Thyroid gland (tissue), 4 donors: ENCODE measurements around the gene MYO16.

Source experiments
- CTCF ChIP-seq, 6 experiments: fragments of 200-600 bp in 3 of 6; fragments of 450-650 bp in 3 of 6; sonication (generic) in 3 of 6; IDR thresholded peaks; one replicate each; pipeline ENCODE4 v1.5.1; 2016 to 2019; ENCODE audit warnings: antibody characterized with exemption in 6 of 6, mild to moderate bottlenecking in 2 of 6, inconsistent platforms in 1 of 6, moderate library complexity in 1 of 6
- POLR2A ChIP-seq, 2 donors: fragments of 450-650 bp; IDR thresholded peaks; one replicate each; pipeline ENCODE4 v1.6.1; 2017; ENCODE audit warnings: antibody characterized with exemption in 2 of 2, mild to moderate bottlenecking in 2 of 2, moderate library complexity in 1 of 2

- TF ChIP-seq CTCF (IDR thresholded peaks at IDR 0.05) (no peak), POLR2A (IDR thresholded peaks at IDR 0.05) (no peak)
Observed at GRCh38 chr13:108924134-108924533, 294.7 kb downstream of the MYO16 start.
